Vagina (tissue), 2 donors: Measurements from ENCODE around the gene ZNF124. TPM values are rescaled to one million over a fixed set of nuclear protein-coding genes. Genes with fewer than 3 reads are reported as not detected.

Source experiments
- DNase-seq, 2 donors: peaks; one replicate each; pipeline ENCODE4 v3.0.0-alpha.2; 2017; ENCODE audit errors: extremely low spot score in 2 of 2
- H3K27ac ChIP-seq: fragments of 200-600 bp; sonication (generic); one replicate; pipeline ENCODE4 v1.5.1; 2019
- H3K27me3 ChIP-seq: fragments of 200-600 bp; sonication (generic); one replicate; pipeline ENCODE4 v1.5.1; 2019
- H3K36me3 ChIP-seq, 2 donors: fragments of 200-600 bp; sonication (generic); one replicate each; pipeline ENCODE4 v1.5.1; 2017 to 2019
- H3K4me1 ChIP-seq: fragments of 200-600 bp; sonication (generic); one replicate; pipeline ENCODE4 v1.5.1; 2019
- H3K4me3 ChIP-seq, 2 donors: fragments of 200-600 bp; sonication (generic); 1 replicate in 1 of 2; 2 replicates in 1 of 2; pipeline ENCODE4 v1.5.1; 2016 to 2019
- H3K9me3 ChIP-seq: fragments of 200-600 bp; sonication (generic); one replicate; pipeline ENCODE4 v1.5.1; 2019
- CTCF ChIP-seq, 3 experiments: fragments of 450-650 bp in 2 of 3; fragments of 200-600 bp in 1 of 3; sonication (generic) in 1 of 3; IDR thresholded peaks; one replicate each; pipeline ENCODE4 v1.5.1; 2017 to 2019; ENCODE audit warnings: antibody characterized with exemption in 3 of 3, mild to moderate bottlenecking in 2 of 3, moderate library complexity in 2 of 3
- POLR2A ChIP-seq, 2 donors: fragments of 450-650 bp; IDR thresholded peaks; one replicate each; pipeline ENCODE4 v1.6.1; 2017; ENCODE audit warnings: antibody characterized with exemption in 2 of 2, mild to moderate bottlenecking in 2 of 2, moderate library complexity in 2 of 2
- POLR2AphosphoS5 ChIP-seq, 2 donors: sonication (generic); formaldehyde crosslinking; IDR thresholded peaks; one replicate each; pipeline ENCODE4 v1.9.0; 2017; ENCODE audit warnings: antibody characterized with exemption in 2 of 2, mild to moderate bottlenecking in 2 of 2, low read depth in 1 of 2; ENCODE audit not compliant: insufficient read depth in 1 of 2
- intact Hi-C: fragments of 100-400 bp; cut with DNase I; formaldehyde crosslinking; loops from one replicate; pipeline ENCODE4 v1.15.1; 2023
- microRNA-seq: library from miRNA; unstranded; fragments of <30 nt; microRNA quantifications from one replicate; pipeline ENCODE4, GENCODE V29; 2017; ENCODE audit warnings: borderline number of aligned reads, borderline replicate concordance
- small RNA-seq: library from RNA; depleted of rRNA; stranded (forward); fragments of <200 nt; gene quantifications from one replicate; pipeline ENCODE3, GENCODE V24; 2016
- total RNA-seq: library from RNA; depleted of rRNA; stranded (reverse); fragments of >200 nt; gene quantifications from one replicate; pipeline ENCODE4 v1.2.3, GENCODE V29; 2016

Gene ZNF124
- total RNA-seq, 1 donor from 2014 or later, result 39.3 TPM

- DNase-seq, result peak in 1 of 2 donors; percentile 77
- intact Hi-C loops, result no loop called here
- peaks cover 0 to 10% of the 10 kb centered on the region in 2 donors for H3K36me3 ChIP-seq
Observed at GRCh38 chr1:247105966-247106365, 65.9 kb downstream of the ZNF124 start.

More at GRCh38 chr1:247105966-247106365, 65.9 kb downstream of the ZNF124 start:
- Histone ChIP-seq H3K9me3 (peaks cover 2% of the 10 kb centered on the region), H3K27ac (no peak overlapping the region), H3K27me3 (no peaks in the 10 kb centered on the region), H3K4me1 (peaks cover 33% of the 10 kb centered on the region), H3K4me3 (no peak overlapping the region)
- no peak for TF ChIP-seq POLR2A (IDR thresholded peaks at IDR 0.05)
- no peak for TF ChIP-seq CTCF (IDR thresholded peaks at IDR 0.05)
- no peak for TF ChIP-seq POLR2AphosphoS5 (IDR thresholded peaks at IDR 0.05; ENCODE audit: insufficient read depth in 1 of 2, low read depth in 1 of 2)

Small RNA genes lying within 50 kb of the gene (microRNA-seq; reads per million reads assigned to microRNA genes)
- not detected for gene MIR3916

Small RNA genes lying within 50 kb of the gene (small RNA-seq; reads per million reads assigned to genes)
- gene AL390728.3 (not detected), gene RNA5SP82 (not detected)

Other genes starting within 250 kb of the ZNF124 start
- 41.0 TPM for gene AHCTF1, start 240.1 kb downstream of the ZNF124 start, total RNA-seq
- 0.49 TPM for gene ZNF695, start 164.0 kb downstream of the ZNF124 start, total RNA-seq
- gene ZNF670, start 93.2 kb downstream of the ZNF124 start, total RNA-seq, result 2.7 TPM
- gene ZNF669, start 67.7 kb downstream of the ZNF124 start, total RNA-seq, result 5.4 TPM
- gene VN1R5, start 84.1 kb upstream of the ZNF124 start, total RNA-seq, result not detected
- gene ZNF496, start 159.8 kb upstream of the ZNF124 start, total RNA-seq, result 39.0 TPM
- 1.7 TPM for gene NLRP3, start 244.2 kb upstream of the ZNF124 start, total RNA-seq